Lung (tissue), 12 donors: ENCODE measurements around the gene LEAP2. TPM values are rescaled to one million over a fixed set of nuclear protein-coding genes. Genes with fewer than 3 reads are reported as not detected.

Experiments
- ATAC-seq: fragments of 200-7000 bp; cut with Tn5 transposase; one replicate; pipeline ENCODE4 v1.9.1; 2020; ENCODE audit warnings: moderate number of reproducible peaks; ENCODE audit not compliant: insufficient read depth, low FRiP score
- DNase-seq, 3 donors: peaks; one replicate each; pipeline ENCODE4 v3.0.0-alpha.2; 2013 to 2017
- H3K27ac ChIP-seq, 2 donors: one replicate each; pipeline ENCODE4 v1.5.1; 2013; ENCODE audit warnings: mild to moderate bottlenecking in 2 of 2, moderate library complexity in 2 of 2, control low read depth in 1 of 2, inconsistent platforms in 1 of 2, low read depth in 1 of 2, low read length in 1 of 2
- H3K27me3 ChIP-seq, 3 donors: one replicate each; pipeline ENCODE4 v1.5.1; 2013; ENCODE audit warnings: low read length in 2 of 3; ENCODE audit not compliant: control insufficient read depth in 3 of 3, insufficient read depth in 3 of 3
- H3K36me3 ChIP-seq, 4 donors: one replicate each; pipeline ENCODE4 v1.5.1; 2013; ENCODE audit warnings: low read length in 4 of 4, mild to moderate bottlenecking in 1 of 4, moderate library complexity in 1 of 4; ENCODE audit not compliant: control insufficient read depth in 4 of 4, insufficient read depth in 4 of 4
- H3K4me1 ChIP-seq, 5 donors: one replicate each; pipeline ENCODE4 v1.5.1; 2013; ENCODE audit warnings: low read length in 5 of 5, mild to moderate bottlenecking in 2 of 5, moderate library complexity in 1 of 5; ENCODE audit not compliant: control insufficient read depth in 5 of 5, insufficient read depth in 5 of 5
- H3K4me3 ChIP-seq: one replicate; pipeline ENCODE4 v1.5.1; 2013; ENCODE audit warnings: mild to moderate bottlenecking, control low read depth, moderate library complexity
- H3K9ac ChIP-seq, 2 donors: one replicate each; pipeline ENCODE4 v1.5.1; 2013; ENCODE audit warnings: low read length in 2 of 2, control low read depth in 1 of 2; ENCODE audit not compliant: insufficient read depth in 1 of 2
- H3K9me3 ChIP-seq, 4 donors: one replicate each; pipeline ENCODE4 v1.5.1; 2013; ENCODE audit warnings: low read length in 3 of 4, mild to moderate bottlenecking in 1 of 4, moderate library complexity in 1 of 4; ENCODE audit not compliant: control insufficient read depth in 4 of 4, insufficient read depth in 3 of 4
- CTCF ChIP-seq: IDR thresholded peaks from 2 replicates; pipeline ENCODE4 v1.5.1; 2012; ENCODE audit warnings: mild to moderate bottlenecking; ENCODE audit errors: control extremely low read depth, extremely low read depth
- WGBS, 2 donors: extraction: QIAGEN DNeasy Blood & Tissue Kit; methylation state at CpG; one replicate each; pipeline ENCODE4 v1.1.7; 2013; 5-methylcytosine and 5-hydroxymethylcytosine counted together
- polyA plus RNA-seq, 2 donors: library from polyadenylated mRNA; stranded (reverse); fragments of 200-250 nt; gene quantifications; one replicate each; pipeline ENCODE4 v1.2.1, GENCODE V29; 2013
- total RNA-seq, 2 donors: library from RNA; depleted of rRNA in 1 of 2; stranded (reverse); fragments of >200 nt in 1 of 2; gene quantifications; one replicate each; pipeline ENCODE4 v1.2.1, GENCODE V29; 2014 to 2021
- donor health status: control.
- donor health status: control.
- donor health status: Bipolar disorder and iron deficiency.
- donor health status: healthy.
- donor health status: DM: yes; HTN: yes; CAD: no.

Gene LEAP2
- total and polyA plus RNA-seq, 4 donors = 0.50 to 3.1 (median 1.3) TPM

- ATAC-seq = no peak
- TF ChIP-seq CTCF = no peak
- Histone ChIP-seq H3K9me3 (no peaks in the 10 kb centered on the region), H3K9ac (no peak overlapping the region), H3K4me3 (no peak overlapping the region), H3K27me3 (no peaks in the 10 kb centered on the region), H3K27ac (peak overlapping the region in 1 of 2 donors; percentile 89), H3K4me1 (peaks cover 0 to 9% (median 0%) of the 10 kb centered on the region in 5 donors), H3K36me3 (no peaks in the 10 kb centered on the region)
- WGBS, 2 donors = 64 to 71% methylated on average over 8 of the region's 8 CpGs
- DNase-seq = peak in 1 of 3 donors; percentile 43
Measured at GRCh38 chr5:132839426-132840301, 33.8 kb upstream of the LEAP2 start.

DNA sequence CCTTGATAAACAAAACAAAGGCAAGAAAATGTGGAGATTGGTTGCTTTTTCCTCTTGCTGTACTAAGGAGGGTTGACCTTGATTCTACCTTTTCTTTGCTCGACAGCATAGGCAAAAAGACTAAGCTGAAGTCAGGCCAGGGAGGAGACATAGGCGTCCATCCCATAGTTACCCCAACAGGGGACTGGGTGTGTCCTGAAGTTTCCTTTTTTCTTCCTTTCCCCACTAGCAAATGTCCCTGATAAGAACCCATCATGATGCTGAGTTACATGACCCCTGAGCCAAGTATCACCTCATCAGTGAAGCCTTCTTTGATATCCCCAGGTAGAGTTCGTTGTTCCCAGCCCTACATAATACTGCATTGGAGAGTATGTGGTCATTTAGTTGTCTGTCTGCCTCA, 33.2 kb upstream of the LEAP2 start:
- no peak for DNase-seq
- Histone ChIP-seq H3K4me1 (peaks cover 0 to 9% (median 0%) of the 10 kb centered on the region in 5 donors), H3K9ac (no peak overlapping the region), H3K27me3 (no peaks in the 10 kb centered on the region), H3K27ac (peak overlapping the region in 1 of 2 donors; percentile 87), H3K9me3 (no peaks in the 10 kb centered on the region), H3K4me3 (no peak overlapping the region), H3K36me3 (no peaks in the 10 kb centered on the region)
- no peak for TF ChIP-seq CTCF
- no peak for ATAC-seq
- WGBS, 2 donors = 70 to 73% methylated on average over 3 of the region's 3 CpGs

DNA sequence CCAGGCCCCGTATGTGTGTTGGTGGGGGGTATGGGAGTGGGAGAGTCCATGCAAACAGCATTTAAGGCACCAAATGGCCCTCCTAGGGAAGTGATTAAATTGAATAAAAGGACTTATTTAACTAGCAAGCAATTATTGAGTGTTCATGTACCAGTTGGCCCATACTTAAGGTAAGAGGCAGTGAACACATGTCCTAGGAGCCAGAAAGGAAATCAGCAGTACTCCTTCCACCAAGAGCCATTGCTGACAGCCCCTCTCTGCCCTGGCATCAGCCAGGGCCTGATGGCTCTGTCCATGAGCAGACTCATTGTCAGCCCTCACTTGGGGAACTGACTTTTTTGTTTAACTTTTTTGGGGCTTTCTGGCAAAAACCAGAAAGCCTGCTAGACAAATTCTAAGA, 32.6 kb upstream of the LEAP2 start:
- TF ChIP-seq CTCF = no peak
- Histone ChIP-seq H3K9me3 (no peaks in the 10 kb centered on the region), H3K4me1 (peaks cover 0 to 9% (median 0%) of the 10 kb centered on the region in 5 donors), H3K36me3 (no peaks in the 10 kb centered on the region), H3K4me3 (no peak overlapping the region), H3K27me3 (no peaks in the 10 kb centered on the region), H3K9ac (no peak overlapping the region), H3K27ac (peak overlapping the region in 1 of 2 donors; percentile 87)
- WGBS, 2 donors = 62 to 82% methylated on average over 1 of the region's 1 CpG
- ATAC-seq (no peak), DNase-seq (no peak)
